ENCODE results near the gene MIEF2. TPM values are rescaled to one million over a fixed set of nuclear protein-coding genes. Genes with fewer than 3 reads are reported as not detected.
A peak's percentile ranks its signal among the peaks of the same experiment; 100 is the strongest.

MIEF2 gene
- total and polyA plus RNA-seq, 2 donors (not counting 3 experiments of a cell fraction or from before 2014, with no cell fraction given), result 8.3 to 22.7 TPM

DNA sequence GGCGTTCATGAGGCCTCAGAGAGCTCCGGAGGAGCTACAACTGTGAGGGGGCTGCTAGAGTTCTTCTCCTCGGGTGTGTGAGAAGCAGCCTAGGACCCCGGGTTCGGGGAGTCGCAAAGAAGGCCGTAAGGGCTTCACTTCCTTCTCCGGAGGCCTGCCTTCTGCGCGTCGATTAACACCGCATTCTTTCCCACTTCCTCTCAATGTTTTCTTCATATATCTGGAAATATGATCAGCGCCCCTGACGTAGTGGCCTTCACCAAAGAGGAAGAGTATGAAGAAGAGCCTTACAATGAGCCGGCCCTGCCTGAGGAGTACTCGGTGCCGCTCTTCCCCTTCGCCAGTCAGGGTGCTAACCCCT is 55.1 kb downstream of the MIEF2 start:
- TSS peak; percentile 55 for BruUV-seq (replicated peaks)
- DNase-seq (ENCODE audit: low read depth, low spot score) (no peak), FAIRE-seq (peak; percentile 18)
- dilution Hi-C loops (cut with MboI; ENCODE audit: extremely low pct_ligation_motif_present, low sequenced_read_pairs) (no loop called here), intact Hi-C loops (cut with micrococcal nuclease) (loop anchor here (1.0 to 2.0 kb wide), 4 partner anchors 14 to 91 kb away; partner anchors contain the start of genes LLGL1 and MIEF2)
- ChIA-PET POLR2A (no interaction called here), CTCF (no interaction called here)
- H3K9ac ChIP-seq (replicated peaks; ENCODE audit: extremely low read depth, insufficient read depth, low read length), result peak overlapping the region; percentile 95
- peaks cover 26% of the 10 kb centered on the region for H3K4me1 ChIP-seq (ENCODE audit: control insufficient read depth, extremely low read depth, insufficient read depth, low read length)
- no peak for TF ChIP-seq POLR2AphosphoS5 (IDR thresholded peaks at IDR 0.05; ENCODE audit: insufficient read depth, low read depth, low read length)
- no peak for TF ChIP-seq JUN (IDR thresholded peaks at IDR 0.05; ENCODE audit: borderline replicate concordance, insufficient read depth, insufficient read length, low read depth)
- no peak for TF ChIP-seq GATA2 (IDR thresholded peaks at IDR 0.05; ENCODE audit: insufficient read depth, insufficient read length, low read depth, low read length)
- no peak for TF ChIP-seq EZH2 (IDR thresholded peaks at IDR 0.05; ENCODE audit: borderline replicate concordance, low read depth, low read length, severe bottlenecking)
- no peak for TF ChIP-seq POLR2A (IDR thresholded peaks at IDR 0.05; ENCODE audit: low read depth, low read length)
- TF ChIP-seq, protein P1, sequence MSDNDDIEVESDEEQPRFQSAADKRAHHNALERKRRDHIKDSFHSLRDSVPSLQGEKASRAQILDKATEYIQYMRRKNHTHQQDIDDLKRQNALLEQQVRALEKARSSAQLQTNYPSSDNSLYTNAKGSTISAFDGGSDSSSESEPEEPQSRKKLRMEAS (IDR thresholded peaks at IDR 0.05; ENCODE audit: insufficient read depth, insufficient read length), result no peak
- no peak for TF ChIP-seq FOS (IDR thresholded peaks at IDR 0.05; ENCODE audit: borderline replicate concordance, insufficient read depth, low read length)
- TF ChIP-seq, protein P2, sequence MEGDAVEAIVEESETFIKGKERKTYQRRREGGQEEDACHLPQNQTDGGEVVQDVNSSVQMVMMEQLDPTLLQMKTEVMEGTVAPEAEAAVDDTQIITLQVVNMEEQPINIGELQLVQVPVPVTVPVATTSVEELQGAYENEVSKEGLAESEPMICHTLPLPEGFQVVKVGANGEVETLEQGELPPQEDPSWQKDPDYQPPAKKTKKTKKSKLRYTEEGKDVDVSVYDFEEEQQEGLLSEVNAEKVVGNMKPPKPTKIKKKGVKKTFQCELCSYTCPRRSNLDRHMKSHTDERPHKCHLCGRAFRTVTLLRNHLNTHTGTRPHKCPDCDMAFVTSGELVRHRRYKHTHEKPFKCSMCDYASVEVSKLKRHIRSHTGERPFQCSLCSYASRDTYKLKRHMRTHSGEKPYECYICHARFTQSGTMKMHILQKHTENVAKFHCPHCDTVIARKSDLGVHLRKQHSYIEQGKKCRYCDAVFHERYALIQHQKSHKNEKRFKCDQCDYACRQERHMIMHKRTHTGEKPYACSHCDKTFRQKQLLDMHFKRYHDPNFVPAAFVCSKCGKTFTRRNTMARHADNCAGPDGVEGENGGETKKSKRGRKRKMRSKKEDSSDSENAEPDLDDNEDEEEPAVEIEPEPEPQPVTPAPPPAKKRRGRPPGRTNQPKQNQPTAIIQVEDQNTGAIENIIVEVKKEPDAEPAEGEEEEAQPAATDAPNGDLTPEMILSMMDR (IDR thresholded peaks at IDR 0.05; ENCODE audit: extremely low read depth in 1 of 2, insufficient read depth in 1 of 2, low read depth in 1 of 2, low read length in 2 of 2), result no peak
- no peak for TF ChIP-seq MYC (IDR thresholded peaks at IDR 0.05; ENCODE audit: low read depth, low read length)
- H3K27me3 ChIP-seq (ENCODE audit: control insufficient read depth in 2 of 2, insufficient read depth in 2 of 2, low read length in 2 of 2), result no peaks in the 10 kb centered on the region
- no peaks in the 10 kb centered on the region for H3K9me1 ChIP-seq (replicated peaks; ENCODE audit: control insufficient read depth, extremely low read depth, insufficient read depth, low read length)
- H3K9me3 ChIP-seq (replicated peaks; ENCODE audit: control insufficient read depth, insufficient read depth, low read length), result no peaks in the 10 kb centered on the region
- peaks cover 0 to 9% of the 10 kb centered on the region in 2 experiments for H3K36me3 ChIP-seq (ENCODE audit: control insufficient read depth in 2 of 2, extremely low read depth in 1 of 2, insufficient read depth in 2 of 2, low read length in 2 of 2)
- H3K27ac ChIP-seq (ENCODE audit: insufficient read depth, low read depth, low read length), result peak overlapping the region; percentile 83
- H3K79me2 ChIP-seq (ENCODE audit: control insufficient read depth, insufficient read depth, low read length), result peaks cover 79% of the 10 kb centered on the region
- H3K4me2 ChIP-seq (ENCODE audit: insufficient read depth, low read length), result peak overlapping the region; percentile 86
- H2AFZ ChIP-seq (ENCODE audit: low read depth, low read length), result peak overlapping the region; percentile 50
- peak overlapping the region; percentile 26 to 80 (median 72) for H3K4me3 ChIP-seq (replicated peaks in 1 of 3; ENCODE audit: insufficient read depth in 1 of 3, low read depth in 1 of 3, low read length in 3 of 3)
- H4K20me1 ChIP-seq (replicated peaks; ENCODE audit: control insufficient read depth, extremely low read depth, insufficient read depth, low read length), result no peaks in the 10 kb centered on the region
